Activated T-cell treated with anti-CD3 and anti-CD28 coated beads for 4 hours (primary cell): ENCODE measurements around the gene KLHL22.
"Not testable (repeated sequence)": the region's sequence is repeated elsewhere in the genome, so short reads cannot be mapped to it uniquely, and the experiment has no call there.

Source experiments
- DNase-seq: peaks from one replicate; pipeline ENCODE4 v3.0.0-alpha.2; 2020

The KLHL22 gene

DNA sequence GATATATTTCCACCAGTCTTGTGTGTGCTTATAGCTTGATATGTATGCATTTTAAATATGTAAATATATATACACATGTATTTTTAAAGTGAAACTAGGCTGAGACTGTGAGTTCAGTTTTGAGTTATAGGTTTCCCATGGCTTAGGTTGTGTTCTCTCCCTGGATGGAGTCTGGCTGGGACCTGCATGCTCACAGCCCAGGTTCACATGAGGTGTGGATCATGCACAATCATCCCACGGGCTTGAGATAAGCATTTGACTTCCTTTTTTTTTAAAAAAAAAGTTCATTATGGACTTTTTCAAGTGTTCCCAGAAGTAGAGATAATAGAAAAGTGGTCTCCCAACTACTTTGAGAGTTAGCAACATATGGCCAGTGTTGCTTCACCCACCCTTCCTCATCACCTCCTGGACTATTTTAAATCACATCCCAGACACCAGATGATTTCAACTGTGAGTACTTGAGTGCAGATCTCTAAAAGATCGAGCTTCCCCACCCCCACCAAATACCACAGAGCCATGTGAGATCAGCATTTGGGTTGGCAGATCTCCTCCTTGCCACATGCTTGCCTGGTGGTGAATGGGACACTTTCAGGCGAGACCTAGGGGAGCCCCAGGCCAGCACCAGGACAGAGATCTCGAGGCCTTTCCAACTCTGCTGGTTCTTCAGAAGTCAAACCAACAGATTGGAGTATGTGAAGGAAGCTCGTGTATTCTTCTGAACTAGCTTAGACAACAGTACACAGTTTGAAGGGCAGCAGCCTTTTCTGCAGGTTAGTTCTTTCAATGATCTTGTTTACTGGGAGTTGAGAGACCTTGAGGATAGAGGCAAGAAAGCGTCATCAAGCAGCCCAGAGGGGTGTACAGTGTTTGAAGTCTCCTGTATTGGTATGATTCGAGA is 27.7 kb upstream of the KLHL22 start:
- no peak for DNase-seq

DNA sequence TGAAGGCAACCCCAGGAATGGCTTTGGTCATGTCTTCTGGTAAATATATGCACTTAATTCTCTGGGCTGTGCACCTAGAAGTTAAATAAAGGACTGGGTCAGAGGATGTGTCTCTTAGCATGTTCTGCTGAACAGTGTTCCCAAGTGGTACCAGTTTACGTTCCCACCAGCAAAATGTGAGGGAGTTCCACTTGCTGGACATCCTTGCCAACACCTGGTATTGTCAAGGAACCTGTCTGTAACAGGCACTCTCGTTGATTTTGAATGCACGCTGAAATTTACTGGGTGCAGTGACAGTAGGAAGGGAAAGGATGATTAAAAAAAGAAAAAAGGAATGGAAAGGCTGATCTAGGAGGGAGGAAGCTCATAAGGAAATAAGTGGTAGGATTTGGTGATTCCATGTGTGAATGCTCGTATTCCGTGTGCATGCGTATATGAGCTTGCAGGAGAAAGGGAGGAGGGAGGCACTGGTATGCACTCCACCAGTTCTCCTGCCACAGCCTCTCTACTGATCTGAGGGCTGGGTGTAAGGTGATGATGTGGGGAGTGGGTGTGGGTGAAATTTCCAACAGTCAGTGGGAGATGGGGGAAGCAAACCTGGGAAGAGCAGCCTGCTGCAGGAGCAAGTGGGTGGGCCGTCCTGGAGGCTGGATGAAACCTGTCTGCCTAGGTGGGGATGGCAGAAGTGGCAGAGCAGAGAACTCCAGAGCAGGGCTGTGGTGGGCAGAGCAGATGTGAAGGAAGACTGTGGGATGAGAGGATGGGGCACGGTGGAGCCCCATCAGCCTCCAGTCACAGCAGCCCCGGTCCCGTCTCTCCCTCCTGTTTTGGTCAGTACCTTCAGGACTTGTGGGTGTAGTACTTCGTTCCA is 26.8 kb upstream of the KLHL22 start:
- no peak for DNase-seq

DNA sequence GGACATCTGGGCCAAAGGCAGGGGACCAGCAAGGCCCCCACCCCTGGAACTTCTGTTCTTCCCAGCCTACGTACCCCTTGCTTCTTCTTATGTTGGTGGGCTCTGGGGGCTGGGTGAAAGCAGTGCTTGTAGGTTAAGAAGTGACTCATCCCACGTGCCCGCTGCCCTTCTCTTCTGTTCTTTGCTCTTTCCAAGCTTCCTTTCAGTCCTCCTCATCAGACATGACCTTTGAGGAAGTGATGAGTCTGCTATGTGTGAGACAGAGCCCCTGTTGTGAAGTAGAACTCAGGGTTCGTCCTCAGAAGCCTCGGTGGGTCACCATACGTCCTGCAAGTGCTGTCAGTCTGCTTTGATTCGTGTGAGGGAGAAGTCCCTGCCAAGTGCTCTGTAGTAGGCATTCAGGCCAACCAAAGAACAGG is 24.5 kb upstream of the KLHL22 start:
- no peak for DNase-seq

DNA sequence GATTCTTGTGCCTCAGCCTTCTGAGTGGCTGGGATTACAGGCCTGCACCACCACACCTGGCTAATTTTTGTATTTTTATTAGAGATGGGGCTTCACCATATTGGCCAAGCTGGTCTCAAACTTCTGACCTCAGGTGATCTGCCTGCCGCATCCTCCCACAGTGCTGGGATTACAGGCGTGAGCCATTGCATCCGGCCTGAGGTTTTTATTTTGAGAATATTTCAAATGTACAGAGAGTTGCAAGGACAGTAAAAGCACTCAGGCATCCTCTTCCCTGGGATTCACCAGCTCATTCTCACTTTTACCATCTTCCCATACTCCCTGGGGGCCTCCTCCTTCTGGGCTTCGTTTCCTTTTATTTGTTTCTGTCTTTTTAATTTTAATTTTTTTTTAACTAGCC is 24.0 kb upstream of the KLHL22 start:
- no peak for DNase-seq

DNA sequence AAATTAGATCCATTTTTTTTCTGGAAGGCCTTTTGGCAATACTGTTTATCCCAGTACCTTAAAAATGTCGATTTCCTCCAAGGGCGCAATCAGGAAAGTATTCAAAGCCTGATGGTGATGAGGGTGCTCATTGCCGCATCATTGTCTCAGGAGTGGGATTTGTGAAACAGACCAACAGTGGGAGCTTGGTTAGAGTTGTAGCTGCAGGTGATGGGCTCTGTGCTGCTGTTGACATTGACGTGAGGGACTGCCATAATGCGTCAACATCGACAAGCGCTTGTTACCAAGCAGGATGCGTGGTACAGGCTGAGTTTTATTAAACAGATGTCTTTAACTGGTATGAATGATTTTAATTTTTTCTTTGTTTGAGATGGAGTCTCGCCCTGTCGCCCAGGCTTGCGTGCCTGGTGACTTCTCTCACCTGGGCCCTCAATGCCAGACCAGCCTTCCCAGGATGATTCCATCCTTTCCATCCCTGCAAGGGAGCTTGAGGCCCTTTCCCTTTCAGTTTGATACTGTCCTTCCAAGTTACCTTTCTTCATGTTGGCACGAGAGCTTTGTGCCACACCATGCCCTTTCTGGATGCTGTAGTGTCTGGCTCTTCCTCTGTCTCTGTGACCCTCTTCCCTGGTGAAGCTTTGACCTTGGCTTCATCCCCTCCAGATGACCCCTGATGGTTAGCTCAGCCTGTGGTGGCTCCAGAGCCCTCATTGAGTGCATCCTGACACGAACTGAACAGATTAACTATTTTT is 22.4 kb upstream of the KLHL22 start:
- no peak for DNase-seq

DNA sequence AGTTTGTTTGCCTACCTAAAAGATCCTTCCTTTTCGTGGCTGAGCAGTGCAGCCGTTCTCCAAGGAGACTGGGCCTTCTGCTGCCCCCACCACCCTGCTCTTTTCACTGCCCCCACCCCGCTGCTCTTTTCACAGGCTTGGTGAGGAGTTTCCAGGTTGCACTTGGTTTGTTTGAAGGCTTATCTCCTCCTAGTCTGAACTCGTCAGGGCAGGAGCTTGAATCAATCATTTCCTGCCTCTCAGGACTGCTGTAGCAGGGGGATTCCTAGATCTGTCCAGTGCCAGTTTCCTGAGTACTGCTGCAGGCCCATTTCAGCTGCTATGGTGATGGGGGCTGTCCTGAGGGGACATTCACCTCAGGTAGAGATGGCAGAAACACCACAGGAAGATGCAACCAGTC is 21.8 kb upstream of the KLHL22 start:
- no peak for DNase-seq

DNA sequence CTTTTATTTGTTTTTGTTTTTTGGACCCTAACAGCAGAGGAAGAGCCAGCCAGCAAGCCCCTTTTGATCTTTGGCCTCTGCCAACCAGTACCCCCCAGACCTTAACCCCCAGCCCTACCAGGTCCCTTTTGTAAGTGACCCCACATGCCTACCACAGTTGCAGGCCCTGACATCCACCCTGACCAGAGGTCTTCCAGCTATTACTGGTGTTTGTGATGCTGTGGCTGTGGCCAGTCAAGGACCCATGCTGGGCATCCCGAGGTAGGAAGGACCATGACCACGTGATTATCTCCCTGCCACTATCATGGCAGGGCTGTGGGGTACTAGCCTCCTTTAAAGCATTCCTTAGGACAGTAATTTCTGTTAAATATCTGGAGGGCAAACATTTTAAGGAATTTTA is 20.8 kb upstream of the KLHL22 start:
- DNase-seq: no peak

DNA sequence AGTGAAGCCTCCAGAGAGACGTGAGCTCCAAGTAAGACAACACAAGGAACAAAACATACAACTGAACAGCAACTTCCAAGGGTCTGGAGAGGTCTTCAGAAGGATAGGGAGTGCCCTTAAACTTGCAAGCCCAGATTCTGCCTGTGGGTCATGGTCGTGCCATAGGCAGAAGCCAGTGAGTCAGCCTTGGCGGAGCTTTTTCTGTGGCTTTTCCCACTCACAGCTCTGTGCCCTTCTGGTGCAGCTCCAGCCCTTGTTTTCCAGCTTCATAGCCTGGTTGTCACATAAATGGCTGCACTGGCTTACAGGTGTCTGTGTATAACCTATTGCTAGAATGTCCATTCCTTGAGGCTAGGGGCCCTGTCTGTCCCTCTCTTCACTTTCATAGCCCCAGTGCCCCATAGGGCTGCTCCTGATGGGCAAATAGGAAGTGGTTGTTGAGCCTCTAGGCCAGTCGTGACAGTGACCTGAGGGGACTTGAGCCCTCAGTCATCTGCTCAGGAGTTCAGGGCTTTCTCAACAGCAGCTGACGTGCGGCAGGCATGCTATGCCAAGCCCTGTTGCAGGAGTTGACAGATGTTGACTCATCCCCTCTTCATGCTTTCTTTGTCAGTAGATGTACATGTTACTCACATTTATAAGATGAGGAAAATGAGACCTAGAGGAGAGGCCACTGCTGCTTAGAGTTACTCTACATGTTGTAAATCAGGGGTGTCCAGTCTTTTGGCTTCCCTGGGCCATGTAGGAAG is 19.2 kb upstream of the KLHL22 start:
- DNase-seq: no peak

DNA sequence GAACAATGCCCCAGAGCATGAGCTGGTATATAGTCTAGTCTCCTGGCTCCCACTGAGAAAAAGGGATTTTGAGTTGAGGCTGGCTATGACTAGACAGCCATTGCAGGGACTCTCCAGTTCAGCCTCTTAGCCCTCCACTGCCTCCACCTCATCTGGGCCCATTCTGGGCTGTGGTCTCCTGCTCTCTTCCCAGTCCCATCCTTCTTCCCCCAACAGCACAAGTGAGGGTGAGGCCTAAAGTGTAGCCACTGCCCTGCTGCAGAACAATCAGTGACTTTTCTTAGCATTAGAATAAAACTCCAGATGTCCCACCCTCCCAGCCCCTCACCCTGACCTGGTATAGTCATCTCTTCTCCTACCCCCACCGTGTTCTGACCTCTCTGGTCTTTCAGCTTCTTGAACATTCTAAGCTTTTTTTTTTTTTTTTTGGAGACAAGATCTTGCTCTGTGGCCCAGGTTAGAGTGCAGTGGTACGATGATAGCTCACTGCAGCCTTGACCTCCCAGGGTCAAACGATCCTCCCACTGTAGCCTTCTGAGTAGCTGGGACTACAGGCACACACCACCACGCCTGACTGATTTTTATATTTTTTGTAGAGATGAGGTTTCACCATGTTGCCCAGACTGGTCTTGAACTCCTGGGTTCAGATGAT is 16.1 kb upstream of the KLHL22 start:
- no peak for DNase-seq

DNA sequence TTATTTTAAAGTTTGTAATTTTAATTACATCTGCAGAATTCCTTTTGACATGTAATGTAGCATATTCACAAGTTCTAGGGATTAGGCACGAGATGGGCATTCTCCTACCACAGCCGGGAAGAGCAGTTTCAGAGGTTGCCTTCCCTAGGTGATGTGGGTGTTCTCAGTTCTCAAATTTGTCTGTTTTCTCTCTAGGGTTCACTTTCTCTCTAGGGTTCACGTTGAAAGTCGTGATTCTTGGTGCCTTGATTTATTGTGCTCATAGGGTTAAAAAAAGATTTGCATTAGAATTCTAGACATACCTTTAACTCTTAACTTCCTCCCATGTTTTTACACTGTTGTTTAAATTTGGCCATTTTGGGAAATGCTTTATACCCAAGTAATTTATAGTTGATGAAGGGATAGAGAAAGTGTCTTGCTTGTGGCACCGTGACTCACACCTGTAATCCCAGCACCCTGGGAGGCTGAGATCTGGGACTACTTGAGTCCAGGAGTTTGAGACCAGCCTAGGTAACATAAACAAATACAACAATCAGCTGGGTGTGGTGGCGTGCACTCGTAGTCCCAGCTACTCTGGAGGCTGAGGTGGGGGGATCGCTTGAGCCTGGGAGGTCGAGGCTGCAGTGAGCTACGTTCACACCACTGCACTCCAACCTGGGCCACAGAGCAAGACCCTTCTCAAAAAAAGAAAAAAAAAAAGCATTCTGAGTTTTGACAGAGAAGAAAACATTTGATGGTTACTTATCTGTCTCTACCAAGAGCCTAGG is 15.4 kb upstream of the KLHL22 start:
- no peak for DNase-seq

DNA sequence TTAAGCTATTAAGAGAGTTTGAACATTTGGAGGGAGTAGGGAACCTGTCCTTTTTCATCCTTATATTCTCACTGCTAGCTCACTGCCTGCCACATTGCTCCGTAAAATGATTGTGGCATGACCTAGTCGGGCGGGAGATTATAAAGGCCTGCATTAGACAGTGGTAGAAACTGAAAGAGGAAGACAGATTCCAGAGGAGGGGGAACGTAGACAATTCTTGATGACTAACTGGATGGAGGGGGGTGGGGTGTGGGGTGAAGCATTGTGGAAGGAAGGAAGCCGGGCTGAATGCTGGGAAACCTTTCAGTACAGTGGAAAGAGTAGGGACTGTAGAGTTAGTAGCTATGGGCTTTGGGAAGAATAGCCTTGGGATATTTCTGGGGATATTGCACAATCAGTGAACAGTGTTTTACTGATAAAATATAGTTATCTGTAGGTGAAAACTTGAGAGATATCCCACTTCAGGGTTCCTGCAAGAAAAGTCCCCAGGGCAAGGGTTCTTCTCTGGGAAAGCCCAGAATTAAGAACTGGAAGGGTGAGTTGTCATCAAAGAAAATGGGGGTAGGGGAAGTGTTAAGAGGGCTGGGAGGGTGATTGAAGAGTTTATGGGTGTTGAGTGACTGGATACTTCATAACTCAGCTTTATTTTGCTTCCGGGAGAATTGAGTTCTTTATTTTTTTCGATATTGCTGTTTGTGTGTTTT is 13.9 kb upstream of the KLHL22 start:
- DNase-seq: peak; percentile 60

DNA sequence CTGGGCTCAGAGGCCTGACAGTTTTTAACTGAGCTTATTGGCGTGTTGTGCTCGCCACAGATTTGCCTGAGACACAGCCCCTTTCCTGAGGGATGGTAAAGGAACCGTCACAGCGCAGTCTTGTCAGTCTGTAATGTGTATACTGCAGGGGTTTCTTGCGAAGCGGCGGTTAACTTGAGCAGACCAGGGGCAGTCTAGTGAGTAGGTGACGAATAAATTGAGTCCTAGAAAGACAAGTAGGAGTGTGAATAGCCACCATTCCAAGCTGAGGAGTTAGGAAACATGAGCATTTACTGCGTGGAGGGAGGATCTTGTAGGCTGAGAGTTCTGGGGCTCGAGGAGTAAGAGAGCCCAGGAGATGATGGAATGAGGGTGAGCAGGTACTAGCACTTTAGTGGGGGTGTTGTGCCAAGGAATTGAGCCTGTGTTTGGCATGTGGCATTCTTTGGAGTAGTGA is 13.2 kb upstream of the KLHL22 start:
- DNase-seq: no peak

DNA sequence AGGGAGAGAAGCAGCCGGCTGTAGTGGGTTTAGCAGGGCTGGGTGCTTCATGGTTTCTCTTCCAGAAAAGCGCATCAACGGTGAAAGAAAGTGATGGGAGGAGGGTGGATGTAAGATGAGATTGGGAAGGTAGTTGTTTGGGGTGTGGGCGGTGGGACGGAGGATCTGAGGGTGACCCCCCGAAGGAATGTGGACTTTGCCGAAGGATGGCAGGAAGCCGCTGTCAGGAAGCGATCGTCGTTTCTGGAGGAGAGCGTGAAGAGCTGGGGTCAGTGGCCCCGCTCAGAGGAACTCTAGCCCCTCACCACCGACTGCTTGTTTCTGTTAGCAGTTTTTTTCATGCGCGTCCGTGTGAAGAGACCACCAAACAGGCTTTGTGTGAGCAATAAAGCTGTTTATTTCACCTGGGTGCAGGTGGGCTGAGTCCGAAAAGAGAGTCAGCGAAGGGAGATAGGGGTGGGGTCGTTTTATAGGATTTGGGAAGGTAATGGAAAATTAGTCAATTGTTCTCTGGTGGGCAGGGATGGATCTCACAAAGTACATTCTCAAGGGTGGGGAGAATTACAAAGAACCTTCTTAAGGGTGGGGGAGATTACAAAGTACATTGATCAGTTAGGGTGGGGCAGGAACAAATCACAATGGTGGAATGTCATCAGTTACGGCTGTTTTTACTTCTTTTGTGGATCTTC is 12.6 kb upstream of the KLHL22 start:
- not testable (repeated sequence) for DNase-seq

DNA sequence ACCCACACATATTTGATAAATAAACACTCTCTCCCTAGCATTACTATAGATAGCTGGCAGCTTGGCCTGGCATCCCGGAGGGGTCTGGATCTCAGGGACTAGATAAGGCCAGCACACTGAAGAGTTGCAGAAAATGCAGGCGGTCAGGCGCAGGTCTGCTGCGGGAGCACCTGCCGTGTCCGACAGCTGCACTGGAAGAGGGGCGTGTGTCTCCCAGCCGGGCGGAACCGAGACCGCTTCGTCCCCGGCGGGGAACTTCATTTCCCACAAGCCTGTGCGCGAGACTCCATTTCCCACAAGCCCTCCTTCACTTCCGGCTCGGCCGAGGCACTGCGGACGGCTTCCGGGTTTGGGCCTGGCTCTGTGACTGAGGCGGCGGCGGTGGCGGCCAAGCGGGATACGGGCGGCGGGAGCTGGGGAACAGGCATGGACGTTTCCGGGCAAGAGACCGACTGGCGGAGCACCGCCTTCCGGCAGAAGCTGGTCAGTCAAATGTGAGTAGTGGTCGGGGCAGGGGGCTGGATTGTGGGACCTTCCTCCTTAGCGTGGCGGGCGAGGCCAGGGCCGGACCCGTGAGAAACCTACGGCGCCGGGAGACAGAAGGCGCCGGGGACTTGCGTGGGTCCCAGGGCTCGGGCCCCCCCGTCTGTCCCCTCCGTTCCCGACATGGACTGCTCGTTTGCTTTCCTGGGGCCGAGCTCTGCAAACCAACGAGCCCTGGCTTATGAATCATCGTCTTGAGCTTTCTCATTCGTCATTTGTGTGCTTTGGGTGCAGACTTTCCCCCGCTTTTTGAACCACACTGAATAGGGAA is 11.9 kb upstream of the KLHL22 start, which contains the start of gene MED15:
Gene MED15 (plus strand): TSS at position 358 of the 814 bp plus-strand sequence. CDS start 69 bp downstream, at position 427.
- DNase-seq: peak; percentile 83

DNA sequence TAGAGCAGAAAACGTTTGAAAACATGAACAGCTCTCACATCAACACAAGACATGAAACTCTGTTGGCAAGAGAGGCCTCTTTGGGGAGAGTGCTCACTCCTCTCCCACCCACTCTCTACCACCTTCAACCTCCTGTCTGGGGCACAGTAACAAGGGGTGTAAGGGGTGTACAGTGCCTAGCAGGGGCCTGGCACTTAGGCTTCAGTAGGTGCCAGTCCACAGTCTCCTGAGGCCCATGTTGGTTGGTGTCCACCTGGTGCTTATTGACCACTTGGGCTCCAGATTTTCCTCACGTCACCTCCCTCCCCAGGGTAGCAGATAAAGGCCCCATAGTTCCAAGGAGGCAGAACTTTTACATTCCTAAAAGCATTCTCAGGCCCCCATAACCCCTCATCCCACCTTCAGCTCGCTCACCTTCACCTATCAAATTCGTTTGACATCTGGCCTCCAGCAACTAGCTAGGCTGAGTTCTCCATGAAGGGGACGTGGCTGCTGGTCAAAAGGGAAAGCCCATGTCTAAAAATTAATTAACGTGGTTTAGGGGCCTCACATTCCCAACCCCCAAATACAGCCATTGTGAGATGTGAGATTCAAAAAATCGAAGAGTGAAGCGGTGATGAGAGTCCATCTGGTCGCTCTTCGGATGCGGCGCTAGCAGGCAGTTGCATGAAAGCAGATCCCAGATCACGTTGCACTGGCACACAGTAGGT is 11.1 kb upstream of the KLHL22 start:
- no peak for DNase-seq

DNA sequence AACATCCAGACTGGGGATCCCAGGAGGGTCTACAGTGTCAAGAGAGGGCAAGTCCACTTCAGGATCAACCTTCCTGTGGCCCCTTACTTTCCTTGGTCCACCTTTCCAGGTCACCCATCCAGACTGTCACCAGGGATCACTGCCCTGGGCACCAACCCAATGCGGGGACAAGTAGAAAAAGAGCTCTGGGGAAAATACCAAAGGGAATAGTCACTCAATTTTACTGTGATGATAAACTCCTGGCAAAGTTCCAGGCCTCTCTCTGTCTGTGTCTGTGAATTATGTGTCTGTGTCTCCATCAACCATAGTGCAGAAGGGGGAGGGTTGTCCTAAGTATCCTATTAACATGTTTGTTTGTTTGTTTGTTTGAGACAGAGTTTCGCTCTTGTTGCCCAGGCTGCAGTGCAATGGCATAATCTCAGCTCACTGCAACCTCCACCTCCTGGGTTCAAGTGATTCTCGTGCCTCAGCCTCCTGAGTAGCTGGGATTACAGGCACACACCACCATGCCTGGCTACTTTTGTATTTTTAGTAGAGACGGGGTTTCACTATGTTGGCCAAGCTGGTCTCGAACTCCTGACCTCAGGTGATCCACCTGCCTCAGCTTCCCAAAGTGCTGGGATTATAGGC is 8.8 kb upstream of the KLHL22 start:
- not testable (repeated sequence) for DNase-seq

DNA sequence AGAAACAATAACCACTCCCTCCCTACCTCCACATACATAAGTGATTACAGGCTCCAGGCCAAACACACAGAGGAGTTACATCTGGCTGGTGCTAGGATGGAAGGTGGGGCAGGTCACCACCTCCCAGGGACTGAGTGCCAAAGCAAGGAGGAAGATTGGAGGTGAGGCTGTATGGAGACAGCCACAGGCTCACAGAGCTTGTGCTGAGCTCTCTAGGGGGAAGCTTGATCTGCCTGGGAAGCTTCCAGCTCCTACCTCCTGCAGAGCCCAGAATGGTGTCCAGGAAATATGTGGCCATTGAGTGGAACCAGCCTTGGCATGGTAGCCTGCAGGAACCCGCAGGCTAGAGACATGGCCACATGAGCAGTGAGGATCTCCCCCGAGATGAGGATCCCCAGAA is 8.2 kb upstream of the KLHL22 start:
- no peak for DNase-seq
